HUES48 (cell line): ENCODE data around the gene NFIC.
"Not testable (repeated sequence)": the region's sequence is repeated elsewhere in the genome, so short reads cannot be mapped to it uniquely, and the experiment has no call there.

Experiments used
- H3K27ac ChIP-seq: one replicate; pipeline ENCODE4 v1.7.0; 2013; ENCODE audit warnings: low read depth, low read length, inconsistent platforms
- H3K27me3 ChIP-seq: 2 replicates; pipeline ENCODE4 v1.6.1; 2013; ENCODE audit warnings: mild to moderate bottlenecking, low read length; ENCODE audit not compliant: control insufficient read depth, insufficient read depth
- H3K36me3 ChIP-seq: 2 replicates; pipeline ENCODE4 v1.6.1; 2013; ENCODE audit warnings: low read length; ENCODE audit not compliant: control insufficient read depth, insufficient read depth
- H3K4me1 ChIP-seq: 2 replicates; pipeline ENCODE4 v1.6.1; 2013; ENCODE audit warnings: mild to moderate bottlenecking, low read length; ENCODE audit not compliant: control insufficient read depth, insufficient read depth
- H3K4me3 ChIP-seq: 2 replicates; pipeline ENCODE4 v1.5.1; 2013; ENCODE audit warnings: mild to moderate bottlenecking, low read depth, low read length
- H3K9ac ChIP-seq: 2 replicates; pipeline ENCODE4 v1.6.1; 2013; ENCODE audit warnings: mild to moderate bottlenecking, low read depth, low read length, moderate library complexity
- H3K9me3 ChIP-seq: 2 replicates; pipeline ENCODE4 v1.6.1; 2013; ENCODE audit warnings: low read length; ENCODE audit not compliant: control insufficient read depth, insufficient read depth

The NFIC gene

DNA sequence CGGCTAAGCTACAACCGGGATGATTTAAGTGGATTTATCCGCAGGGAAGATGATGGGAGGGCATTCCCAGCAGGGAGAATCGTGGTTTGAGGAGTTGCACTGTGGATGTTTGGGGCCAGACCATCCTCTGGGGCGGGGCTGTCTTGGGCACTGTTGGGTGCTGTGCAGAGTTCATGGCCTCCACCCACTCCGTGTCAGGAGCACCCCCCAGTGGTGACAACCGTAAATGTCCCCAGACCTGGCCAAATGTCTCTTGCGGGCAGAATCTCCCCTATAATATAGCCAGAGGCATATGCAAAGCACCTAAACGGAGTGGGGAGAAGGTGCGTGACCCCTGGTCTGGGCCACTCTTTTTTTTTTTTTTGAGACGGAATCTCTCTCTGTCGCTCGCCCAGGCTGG is 73.7 kb downstream of the NFIC start:
- Histone ChIP-seq H3K27ac (no peak overlapping the region), H3K9me3 (no peaks in the 10 kb centered on the region), H3K9ac (no peak overlapping the region)

DNA sequence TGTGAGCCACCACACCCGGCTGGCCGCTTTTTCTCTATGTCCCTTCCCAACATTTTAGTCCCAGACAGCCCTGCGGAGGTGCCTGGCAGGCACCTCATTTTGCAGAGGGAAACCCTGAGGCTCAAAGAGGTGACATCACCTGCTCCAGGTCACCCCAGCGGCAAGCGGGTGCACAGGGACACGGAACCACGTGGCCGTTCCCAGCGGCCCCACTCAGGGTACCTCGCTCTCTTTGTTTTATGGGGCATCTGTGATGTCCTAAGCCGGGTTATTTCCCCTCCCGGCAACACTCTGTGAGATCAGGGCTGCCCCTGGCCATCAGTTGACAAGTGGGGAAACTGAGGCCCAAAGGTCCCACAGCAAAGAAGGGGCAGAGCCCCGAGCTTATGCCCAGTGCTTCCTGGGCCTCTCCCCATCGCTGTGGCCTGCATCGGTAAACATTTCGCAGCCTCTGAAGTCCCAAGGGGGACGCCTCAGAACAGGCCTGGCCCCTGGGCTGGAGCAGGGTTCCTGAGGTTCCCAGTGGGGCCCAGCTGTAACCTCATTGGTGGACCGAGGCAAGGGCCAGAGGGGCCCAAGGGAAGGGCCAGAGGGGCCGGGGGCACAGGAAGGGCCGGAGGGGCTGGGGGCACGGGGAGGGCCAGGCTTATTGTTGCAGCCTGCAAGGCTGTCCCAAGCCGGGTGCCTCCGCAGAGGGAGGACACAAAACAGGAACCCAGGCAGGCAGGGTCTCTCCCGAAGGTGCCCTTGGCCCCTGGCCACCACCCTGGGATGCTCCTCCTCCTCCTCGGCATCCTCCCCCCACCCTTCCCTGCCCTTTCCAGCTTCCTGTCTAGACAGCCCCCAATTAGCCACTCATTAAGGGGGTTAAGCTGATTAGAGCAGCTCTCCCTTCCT is 75.0 kb downstream of the NFIC start:
- Histone ChIP-seq H3K4me3 (no peak overlapping the region), H3K36me3 (no peaks in the 10 kb centered on the region), H3K27ac (no peak overlapping the region), H3K4me1 (peaks cover 11% of the 10 kb centered on the region), H3K9me3 (no peaks in the 10 kb centered on the region), H3K9ac (no peak overlapping the region), H3K27me3 (no peaks in the 10 kb centered on the region)

More for the DNA sequence above, 73.7 kb downstream of the NFIC start:
- Histone ChIP-seq H3K36me3 (no peaks in the 10 kb centered on the region), H3K27me3 (no peaks in the 10 kb centered on the region), H3K4me1 (peaks cover 11% of the 10 kb centered on the region), H3K4me3 (no peak overlapping the region)

DNA sequence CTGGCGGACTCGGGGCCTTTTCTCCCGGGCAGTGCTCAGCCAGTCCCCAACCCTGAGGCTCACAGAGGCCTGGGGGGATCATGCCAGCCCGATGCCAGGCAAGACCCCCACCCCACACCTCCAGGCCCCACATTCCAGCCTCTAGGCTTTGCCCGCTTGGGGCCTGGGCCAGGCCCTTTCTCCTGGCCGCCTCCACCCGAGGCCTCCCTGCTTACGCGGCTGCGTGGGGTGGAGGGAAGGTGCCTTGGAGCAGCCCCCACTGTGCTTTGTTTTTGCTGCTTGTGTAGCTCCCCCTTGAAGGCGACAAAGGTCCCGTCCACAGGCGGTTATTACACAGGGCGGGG is 75.6 kb downstream of the NFIC start:
- no peaks in the 10 kb centered on the region for H3K9me3 ChIP-seq
- H3K36me3 ChIP-seq = no peaks in the 10 kb centered on the region
- H3K27me3 ChIP-seq = no peaks in the 10 kb centered on the region
- H3K4me3 ChIP-seq = no peak overlapping the region
- peaks cover 11% of the 10 kb centered on the region for H3K4me1 ChIP-seq
- H3K9ac ChIP-seq = no peak overlapping the region
- no peak overlapping the region for H3K27ac ChIP-seq

DNA sequence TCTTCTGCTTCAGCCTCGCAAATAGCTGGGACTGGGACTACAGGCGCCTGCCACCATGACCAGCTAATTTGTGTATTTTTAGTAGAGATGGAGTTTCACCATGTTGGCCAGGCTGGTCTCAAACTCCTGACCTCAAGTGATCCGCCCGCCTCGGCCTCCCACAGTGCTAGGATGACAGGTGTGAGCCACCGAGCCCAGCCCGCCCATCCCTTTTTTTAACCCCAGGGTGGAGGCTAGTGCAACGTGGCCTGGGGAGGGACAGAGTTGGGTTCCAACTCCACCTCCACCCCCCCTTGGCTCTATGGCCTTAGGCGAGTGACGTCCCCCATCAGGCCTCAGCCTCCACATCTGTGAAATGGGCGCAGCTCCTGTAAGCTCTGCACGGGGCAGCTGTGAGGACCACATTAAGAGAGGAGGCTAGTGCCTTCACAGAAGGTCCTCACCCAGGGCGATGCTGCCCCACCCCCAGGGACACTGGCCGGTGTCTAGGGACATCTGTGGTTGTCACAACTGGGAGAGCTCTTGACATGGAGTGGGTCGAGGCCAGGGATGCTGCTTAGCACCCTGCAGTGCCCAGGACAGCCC is 76.2 kb downstream of the NFIC start:
- Histone ChIP-seq H3K4me3 (no peak overlapping the region), H3K27ac (no peak overlapping the region), H3K9me3 (no peaks in the 10 kb centered on the region), H3K4me1 (peaks cover 11% of the 10 kb centered on the region), H3K27me3 (no peaks in the 10 kb centered on the region), H3K9ac (no peak overlapping the region), H3K36me3 (no peaks in the 10 kb centered on the region)

DNA sequence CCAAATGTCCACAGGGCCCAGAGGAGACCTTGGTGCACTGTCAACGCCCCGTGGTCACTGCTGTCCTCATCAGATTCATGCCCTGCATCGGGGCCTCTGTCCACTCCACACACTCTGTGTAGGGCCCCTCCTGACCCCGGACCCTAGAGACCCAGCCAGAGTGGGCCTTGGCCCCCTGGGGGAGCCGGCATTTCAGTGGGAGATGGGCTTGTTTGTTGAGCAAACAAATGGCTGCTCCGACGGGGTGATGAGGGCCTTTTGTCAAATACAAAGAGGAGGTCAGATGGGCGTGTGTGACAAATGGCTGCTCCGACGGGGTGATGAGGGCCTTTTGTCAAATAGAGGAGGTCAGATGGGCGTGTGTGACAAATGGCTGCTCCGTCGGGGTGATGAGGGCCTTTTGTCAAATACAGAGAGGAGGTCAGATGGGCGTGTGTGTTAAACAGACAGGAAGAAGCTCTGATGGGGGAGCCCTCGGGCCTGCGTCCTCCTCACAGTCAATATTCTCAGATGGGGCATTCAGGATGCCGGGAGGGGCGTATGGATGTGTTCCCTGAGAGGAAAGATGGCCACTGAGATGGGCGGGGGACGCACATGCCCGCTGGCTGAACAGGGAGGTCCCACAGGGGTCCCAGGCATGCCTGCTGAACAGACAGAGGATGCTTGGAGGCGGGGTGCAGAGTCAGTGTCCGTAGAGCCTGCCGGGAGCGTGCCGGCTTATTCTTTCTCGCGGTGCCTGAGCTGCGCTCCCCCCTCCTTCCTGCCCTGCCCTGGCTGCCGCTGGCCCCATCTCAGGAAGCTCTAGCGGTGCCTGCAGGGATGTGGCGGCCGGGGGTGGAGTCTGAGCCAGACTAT is 77.7 kb downstream of the NFIC start:
- no peaks in the 10 kb centered on the region for H3K27me3 ChIP-seq
- H3K27ac ChIP-seq = peak overlapping the region; percentile 6
- no peaks in the 10 kb centered on the region for H3K9me3 ChIP-seq
- peaks cover 11% of the 10 kb centered on the region for H3K4me1 ChIP-seq
- H3K9ac ChIP-seq = no peak overlapping the region
- H3K36me3 ChIP-seq = no peaks in the 10 kb centered on the region
- no peak overlapping the region for H3K4me3 ChIP-seq

DNA sequence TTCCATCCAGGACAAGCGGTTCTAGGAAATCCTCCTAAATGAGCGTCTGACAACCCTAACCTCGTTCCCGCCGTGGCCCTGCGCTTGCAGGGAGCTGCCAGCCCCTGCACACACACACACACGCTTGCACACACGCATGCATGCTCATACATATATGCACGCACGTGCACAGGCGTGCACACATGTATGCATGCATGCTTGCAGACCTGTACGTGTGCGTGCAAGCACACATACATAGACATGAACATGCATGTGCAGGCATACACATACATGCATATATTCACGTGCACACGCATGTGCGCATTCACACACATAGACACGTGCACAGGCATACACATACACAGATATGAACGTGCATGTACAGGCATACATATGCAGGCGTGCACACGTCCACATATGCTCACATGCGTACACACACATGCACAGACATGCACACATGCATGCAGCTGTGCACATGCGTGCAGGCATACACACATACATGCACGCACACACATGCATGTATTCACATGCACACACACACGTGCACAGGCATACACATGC is 78.4 kb downstream of the NFIC start:
- Histone ChIP-seq H3K4me1 (peaks cover 11% of the 10 kb centered on the region), H3K27me3 (no peaks in the 10 kb centered on the region), H3K4me3 (no peak overlapping the region), H3K27ac (peak overlapping the region; percentile 6), H3K9ac (no peak overlapping the region), H3K36me3 (no peaks in the 10 kb centered on the region), H3K9me3 (no peaks in the 10 kb centered on the region)

DNA sequence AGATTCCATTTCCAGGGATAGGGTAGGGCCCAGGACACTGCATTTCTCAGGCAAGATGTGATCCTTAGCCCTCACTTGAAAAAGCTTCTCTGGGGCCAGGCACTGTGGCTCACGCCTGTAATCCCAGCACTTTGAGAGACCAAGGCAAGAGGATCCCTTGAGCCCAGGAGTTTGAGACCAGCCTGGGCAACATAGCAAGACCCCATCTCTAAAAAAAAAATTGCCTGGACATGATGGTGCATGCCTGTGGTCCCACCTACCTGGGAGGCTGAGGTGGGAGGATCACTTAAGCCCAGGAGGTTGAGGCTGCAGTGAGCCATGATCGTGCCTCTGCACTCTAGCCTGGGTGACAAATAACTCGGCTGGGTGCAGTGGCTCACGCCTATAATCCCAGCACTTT is 80.3 kb downstream of the NFIC start:
- H3K4me3 ChIP-seq, H3K36me3 ChIP-seq, H3K27ac ChIP-seq, H3K9ac ChIP-seq, H3K9me3 ChIP-seq, H3K27me3 ChIP-seq: not testable (repeated sequence)
- H3K4me1 ChIP-seq = peaks cover 11% of the 10 kb centered on the region

DNA sequence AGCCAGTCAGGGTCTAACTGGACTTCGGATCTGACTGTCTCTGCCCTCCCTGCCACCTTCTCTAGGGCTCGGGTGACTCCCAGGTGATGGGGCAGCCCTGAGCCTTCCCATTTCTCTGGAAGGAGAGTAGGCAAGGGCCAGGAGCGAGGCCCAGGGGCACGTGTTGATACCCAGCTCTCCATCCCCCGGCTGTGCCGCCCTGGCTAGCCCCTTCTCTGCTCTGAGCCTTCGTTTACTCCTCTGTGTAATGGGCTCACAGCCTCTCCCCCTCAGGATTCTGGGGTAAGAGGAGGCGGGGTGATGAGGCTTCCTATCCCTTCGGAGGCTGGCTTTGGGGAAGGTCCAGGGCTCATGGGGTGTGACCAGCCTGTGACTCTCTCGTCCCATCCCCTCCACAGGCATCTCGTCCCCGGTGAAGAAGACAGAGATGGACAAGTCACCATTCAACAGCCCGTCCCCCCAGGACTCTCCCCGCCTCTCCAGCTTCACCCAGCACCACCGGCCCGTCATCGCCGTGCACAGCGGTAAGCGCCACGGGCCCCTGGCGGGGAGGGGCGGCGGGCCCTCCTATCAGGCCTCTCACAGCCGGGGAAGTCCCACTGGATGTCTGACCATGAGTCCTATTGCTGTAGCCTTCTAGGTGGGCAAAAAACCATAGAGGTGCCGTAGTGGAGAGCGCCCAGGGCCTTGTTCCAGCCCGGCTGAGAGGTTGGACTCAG is 82.4 kb downstream of the NFIC start:
- no peaks in the 10 kb centered on the region for H3K36me3 ChIP-seq
- H3K9me3 ChIP-seq = no peaks in the 10 kb centered on the region
- no peak overlapping the region for H3K9ac ChIP-seq
- H3K27ac ChIP-seq = no peak overlapping the region
- H3K27me3 ChIP-seq = no peaks in the 10 kb centered on the region
- no peak overlapping the region for H3K4me3 ChIP-seq
- H3K4me1 ChIP-seq = peaks cover 9% of the 10 kb centered on the region

DNA sequence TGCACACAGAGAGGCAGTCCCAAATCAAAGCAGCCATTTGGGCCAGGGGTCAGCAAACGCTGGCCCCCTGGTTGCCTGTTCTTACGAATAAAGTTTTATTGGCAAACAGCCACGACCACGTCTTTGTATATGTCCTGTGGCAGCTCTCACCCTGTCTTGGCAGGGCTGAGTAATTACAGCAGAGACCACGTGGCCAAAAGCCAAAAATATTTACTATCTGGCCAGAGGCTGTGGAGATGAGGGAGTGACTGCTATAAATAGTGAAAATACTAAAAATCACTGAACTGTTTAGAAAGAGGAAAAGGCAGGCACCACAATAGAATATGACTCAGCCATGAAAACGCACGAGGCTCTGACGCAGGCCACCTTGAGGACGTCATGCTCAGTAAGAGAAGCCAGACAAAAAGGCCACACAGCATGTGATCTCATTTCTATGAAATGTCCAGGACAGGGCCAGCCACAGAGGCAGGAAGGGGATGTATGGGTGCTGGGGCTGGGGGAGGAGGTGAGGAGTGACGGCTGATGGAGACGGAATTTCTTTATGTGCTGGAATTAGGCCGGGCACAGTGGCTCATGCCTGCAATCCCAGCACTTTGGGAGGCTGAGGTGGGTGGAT is 84.5 kb downstream of the NFIC start:
- Histone ChIP-seq H3K9me3 (no peaks in the 10 kb centered on the region), H3K36me3 (no peaks in the 10 kb centered on the region), H3K27ac (no peak overlapping the region), H3K4me3 (no peak overlapping the region), H3K9ac (no peak overlapping the region), H3K27me3 (no peaks in the 10 kb centered on the region), H3K4me1 (no peaks in the 10 kb centered on the region)

DNA sequence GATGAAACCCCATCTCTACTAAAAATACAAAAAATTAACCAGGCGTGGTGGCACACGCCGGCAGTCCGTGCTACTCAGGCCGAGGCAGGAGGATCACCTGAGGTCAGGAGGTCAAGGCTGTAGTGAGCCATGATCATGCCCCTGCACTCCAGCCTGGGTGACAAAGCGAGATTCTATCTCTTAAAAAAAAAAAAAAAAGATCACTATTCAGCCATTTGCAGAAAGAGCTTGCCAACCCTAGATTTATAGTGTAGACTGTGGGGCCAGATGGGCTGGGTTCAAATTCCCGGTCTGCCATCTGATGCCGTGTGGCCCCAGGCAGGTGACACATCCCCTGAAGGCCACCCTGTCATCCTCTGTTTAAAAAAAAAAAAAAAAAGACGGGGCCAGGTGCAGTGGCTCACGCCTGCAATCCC is 85.1 kb downstream of the NFIC start:
- Histone ChIP-seq H3K36me3 (no peaks in the 10 kb centered on the region), H3K4me1 (no peaks in the 10 kb centered on the region), H3K27me3 (no peaks in the 10 kb centered on the region), H3K27ac (no peak overlapping the region), H3K4me3 (no peak overlapping the region), H3K9ac (no peak overlapping the region), H3K9me3 (no peaks in the 10 kb centered on the region)
